Thyroid gland (tissue), 4 donors: ENCODE measurements around the gene GNG4. TPM values are rescaled to one million over a fixed set of nuclear protein-coding genes. Genes with fewer than 3 reads are reported as not detected.

ENCODE experiments used
- DNase-seq, 2 donors: peaks; one replicate each; pipeline ENCODE4 v3.0.0-alpha.2; 2019
- H3K27ac ChIP-seq, 3 donors: fragments of 200-600 bp; sonication (generic); 1 replicate in 2 of 3; 2 replicates in 1 of 3; pipeline ENCODE4 v1.5.1; 2016 to 2019; ENCODE audit warnings: mild to moderate bottlenecking in 1 of 3, moderate library complexity in 1 of 3
- H3K27me3 ChIP-seq: fragments of 200-600 bp; sonication (generic); one replicate; pipeline ENCODE4 v1.5.1; 2019
- H3K36me3 ChIP-seq, 2 donors: fragments of 200-600 bp; sonication (generic); one replicate each; pipeline ENCODE4 v1.5.1; 2016 to 2019
- H3K4me1 ChIP-seq, 2 donors: fragments of 200-600 bp; sonication (generic); one replicate each; pipeline ENCODE4 v1.5.1; 2017 to 2019
- H3K4me3 ChIP-seq, 3 donors: fragments of 200-600 bp; sonication (generic); replicated peaks in 1 of 3; 1 replicate in 2 of 3; 2 replicates in 1 of 3; pipeline ENCODE4 v1.5.1; 2016; ENCODE audit warnings: mild to moderate bottlenecking in 1 of 3
- H3K9me3 ChIP-seq: fragments of 200-600 bp; sonication (generic); one replicate; pipeline ENCODE4 v1.5.1; 2017
- POLR2A ChIP-seq, 2 donors: fragments of 450-650 bp; IDR thresholded peaks; one replicate each; pipeline ENCODE4 v1.6.1; 2017; ENCODE audit warnings: antibody characterized with exemption in 2 of 2, mild to moderate bottlenecking in 2 of 2, moderate library complexity in 1 of 2
- WGBS, 2 donors: methylation state at CpG; one replicate each; pipeline ENCODE4 v1.1.5; 2017; 5-methylcytosine and 5-hydroxymethylcytosine counted together
- intact Hi-C: fragments of 100-400 bp; cut with DNase I; formaldehyde crosslinking; loops from one replicate; pipeline ENCODE4 v1.15.1; 2023
- total RNA-seq, 4 donors: library from RNA; depleted of rRNA; stranded (reverse); fragments of >200 nt; gene quantifications; one replicate each; pipeline ENCODE4 v1.2.3, GENCODE V29; 2016
- TF ChIP-seq, protein P1 (sequence below), 6 experiments: fragments of 200-600 bp in 3 of 6; fragments of 450-650 bp in 3 of 6; sonication (generic) in 3 of 6; IDR thresholded peaks; one replicate each; pipeline ENCODE4 v1.5.1; 2016 to 2019; ENCODE audit warnings: antibody characterized with exemption in 6 of 6, mild to moderate bottlenecking in 2 of 6, inconsistent platforms in 1 of 6, moderate library complexity in 1 of 6

The GNG4 gene
- total RNA-seq, 4 donors from 2014 or later = under 0.01 to 3.0 (median 0.13) TPM; not detected in 1

DNA sequence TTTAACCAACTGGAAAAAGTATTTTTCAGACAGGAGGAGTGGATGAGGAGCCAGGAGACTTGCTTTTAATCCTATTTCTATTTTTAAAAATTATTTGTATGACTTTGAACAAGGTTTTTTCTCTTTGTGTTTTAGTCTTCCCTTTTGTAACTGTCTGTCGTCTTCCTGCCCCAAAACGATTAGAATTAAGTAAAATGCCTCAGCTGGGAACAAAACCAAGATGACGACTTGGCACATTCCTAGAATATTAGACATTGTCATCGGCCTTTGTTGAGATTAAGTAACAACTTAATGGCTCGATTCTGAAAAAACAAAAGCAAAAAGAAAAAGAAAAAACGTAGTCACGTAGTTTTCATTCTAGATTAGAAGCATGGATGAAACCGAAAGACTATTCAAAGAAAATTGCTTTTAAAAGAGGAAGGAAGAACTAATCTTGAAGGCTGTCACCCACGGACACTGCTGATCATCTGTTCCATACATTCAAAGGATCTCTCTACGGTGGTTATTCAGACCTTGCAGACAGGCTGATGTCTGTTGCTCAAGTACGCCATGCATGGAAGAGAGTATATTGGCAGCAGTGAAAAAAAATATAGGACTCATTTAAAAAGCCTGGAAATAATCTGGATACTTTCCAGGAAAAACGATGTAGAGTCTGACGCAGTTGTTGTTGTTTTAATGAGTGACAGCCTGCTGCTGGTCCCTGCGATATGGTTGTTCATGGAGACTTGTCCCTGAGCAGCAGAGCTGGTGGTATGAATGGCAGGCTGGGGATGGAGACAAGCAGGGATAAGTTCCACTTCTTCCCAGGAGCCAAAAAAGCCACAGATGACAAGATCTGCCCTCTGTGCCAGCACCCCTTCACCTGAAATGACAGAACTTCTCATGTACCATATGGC lies 16.8 kb downstream of the GNG4 start:
- no peak for DNase-seq
- WGBS, 2 donors = 6 to 10% methylated on average over 14 of the region's 14 CpGs
- TF ChIP-seq, protein P1, sequence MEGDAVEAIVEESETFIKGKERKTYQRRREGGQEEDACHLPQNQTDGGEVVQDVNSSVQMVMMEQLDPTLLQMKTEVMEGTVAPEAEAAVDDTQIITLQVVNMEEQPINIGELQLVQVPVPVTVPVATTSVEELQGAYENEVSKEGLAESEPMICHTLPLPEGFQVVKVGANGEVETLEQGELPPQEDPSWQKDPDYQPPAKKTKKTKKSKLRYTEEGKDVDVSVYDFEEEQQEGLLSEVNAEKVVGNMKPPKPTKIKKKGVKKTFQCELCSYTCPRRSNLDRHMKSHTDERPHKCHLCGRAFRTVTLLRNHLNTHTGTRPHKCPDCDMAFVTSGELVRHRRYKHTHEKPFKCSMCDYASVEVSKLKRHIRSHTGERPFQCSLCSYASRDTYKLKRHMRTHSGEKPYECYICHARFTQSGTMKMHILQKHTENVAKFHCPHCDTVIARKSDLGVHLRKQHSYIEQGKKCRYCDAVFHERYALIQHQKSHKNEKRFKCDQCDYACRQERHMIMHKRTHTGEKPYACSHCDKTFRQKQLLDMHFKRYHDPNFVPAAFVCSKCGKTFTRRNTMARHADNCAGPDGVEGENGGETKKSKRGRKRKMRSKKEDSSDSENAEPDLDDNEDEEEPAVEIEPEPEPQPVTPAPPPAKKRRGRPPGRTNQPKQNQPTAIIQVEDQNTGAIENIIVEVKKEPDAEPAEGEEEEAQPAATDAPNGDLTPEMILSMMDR (IDR thresholded peaks at IDR 0.05) = no peak
- no peak for TF ChIP-seq POLR2A (IDR thresholded peaks at IDR 0.05)
- Histone ChIP-seq H3K4me3 (peak overlapping the region in 1 of 3 donors; percentile 10), H3K9me3 (no peaks in the 10 kb centered on the region), H3K36me3 (no peaks in the 10 kb centered on the region), H3K4me1 (peaks cover 6% of the 10 kb centered on the region in 2 donors), H3K27me3 (no peaks in the 10 kb centered on the region), H3K27ac (peak overlapping the region in 1 of 3 donors; percentile 30)
- intact Hi-C loops = no loop called here

DNA sequence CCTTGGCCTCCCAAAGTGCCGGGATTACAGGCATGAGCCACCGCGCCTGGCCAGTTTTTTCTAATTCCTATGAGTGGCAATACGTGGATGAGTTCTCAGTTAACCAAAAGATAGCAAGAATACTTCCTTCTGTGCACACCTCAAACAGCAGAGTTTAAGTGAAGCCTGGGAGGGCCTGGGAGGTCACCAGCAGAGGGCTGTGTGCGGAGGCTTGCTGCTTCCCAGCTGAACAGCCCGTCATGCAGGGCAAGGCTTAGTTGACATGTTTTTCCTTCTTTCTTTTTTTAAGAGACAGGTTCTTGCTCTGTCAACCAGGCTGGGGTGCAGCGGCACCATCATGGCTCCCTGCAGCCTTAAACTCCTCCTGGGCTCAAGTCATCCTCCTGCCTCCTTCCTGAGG lies 17.8 kb downstream of the GNG4 start:
- H3K27me3 ChIP-seq = no peaks in the 10 kb centered on the region
- no peaks in the 10 kb centered on the region for H3K9me3 ChIP-seq
- WGBS, 2 donors = 89 to 92% methylated on average over 7 of the region's 7 CpGs
- H3K4me3 ChIP-seq = no peak overlapping the region
- H3K27ac ChIP-seq = no peak overlapping the region
- DNase-seq = no peak
- peaks cover 6% of the 10 kb centered on the region in 2 donors for H3K4me1 ChIP-seq
- TF ChIP-seq, protein P1 (IDR thresholded peaks at IDR 0.05) = no peak
- no peak for TF ChIP-seq POLR2A (IDR thresholded peaks at IDR 0.05)
- H3K36me3 ChIP-seq = no peaks in the 10 kb centered on the region
- intact Hi-C loops = no loop called here

DNA sequence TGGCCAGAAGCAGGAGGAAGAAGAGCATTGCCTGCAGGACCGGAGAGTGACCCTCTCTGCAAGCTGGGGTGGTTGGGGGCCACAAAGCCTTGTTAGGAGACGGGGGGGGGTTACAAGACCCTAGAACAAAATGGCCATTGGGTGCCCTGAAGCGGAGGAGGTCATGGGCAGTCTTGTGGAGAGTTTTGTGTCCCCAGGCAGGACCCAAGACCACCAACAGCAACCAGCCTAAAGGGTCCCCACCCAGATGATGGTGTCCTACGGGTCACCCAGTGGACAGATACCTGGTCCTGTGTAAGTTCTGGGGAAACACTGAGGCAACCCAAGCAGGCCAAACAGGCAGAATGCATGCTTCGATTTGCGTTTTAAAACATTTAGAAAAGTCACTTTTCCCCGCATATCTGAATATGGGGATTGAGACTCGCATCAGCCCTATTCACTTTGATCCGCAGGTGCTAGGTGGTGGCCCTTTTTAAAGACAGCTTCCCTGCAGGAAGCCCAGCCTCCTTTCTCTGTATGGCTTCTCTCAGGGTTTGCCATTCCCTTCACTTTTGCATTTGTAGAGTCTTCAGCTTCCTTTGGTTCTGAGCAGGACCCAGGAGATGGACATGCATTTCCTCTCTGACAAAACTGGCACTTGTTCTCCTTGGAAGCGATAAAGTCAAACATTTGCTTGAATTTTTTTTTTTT lies 21.1 kb downstream of the GNG4 start:
- Histone ChIP-seq H3K9me3 (no peaks in the 10 kb centered on the region), H3K27ac (no peak overlapping the region), H3K4me3 (no peak overlapping the region), H3K27me3 (no peaks in the 10 kb centered on the region), H3K4me1 (peaks cover 6% of the 10 kb centered on the region in 2 donors), H3K36me3 (no peaks in the 10 kb centered on the region)
- WGBS, 2 donors = 91 to 96% methylated on average over 10 of the region's 10 CpGs
- TF ChIP-seq, protein P1 (IDR thresholded peaks at IDR 0.05) = no peak
- no peak for TF ChIP-seq POLR2A (IDR thresholded peaks at IDR 0.05)
- no peak for DNase-seq
- intact Hi-C loops = no loop called here

DNA sequence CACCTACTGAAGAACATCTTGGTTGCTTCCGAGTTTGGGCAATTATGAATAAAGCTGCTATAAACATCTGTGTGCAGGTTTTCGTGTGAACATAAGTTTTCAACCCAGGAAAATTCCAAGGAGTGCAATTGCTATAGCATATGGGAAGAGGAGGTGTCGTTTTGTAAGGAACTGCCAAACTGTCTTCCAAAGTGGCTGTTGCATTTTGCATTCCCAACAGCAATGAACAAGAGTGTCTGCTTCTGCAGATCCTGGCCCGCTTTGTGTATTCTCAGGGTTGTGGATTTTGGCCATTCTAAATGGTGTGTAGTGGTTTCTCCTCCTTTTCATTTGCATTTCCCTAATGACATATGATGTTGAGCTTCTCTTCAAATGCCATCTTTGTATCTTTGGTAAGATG lies 23.8 kb downstream of the GNG4 start:
- TF ChIP-seq, protein P1 (IDR thresholded peaks at IDR 0.05) = no peak
- no peak for TF ChIP-seq POLR2A (IDR thresholded peaks at IDR 0.05)
- Histone ChIP-seq H3K4me3 (no peak overlapping the region), H3K27ac (no peak overlapping the region), H3K36me3 (no peaks in the 10 kb centered on the region), H3K4me1 (no peaks in the 10 kb centered on the region), H3K27me3 (no peaks in the 10 kb centered on the region), H3K9me3 (no peaks in the 10 kb centered on the region)
- no peak for DNase-seq
- intact Hi-C loops = no loop called here
- WGBS, 2 donors = 94 to 97% methylated on average over 4 of the region's 4 CpGs

DNA sequence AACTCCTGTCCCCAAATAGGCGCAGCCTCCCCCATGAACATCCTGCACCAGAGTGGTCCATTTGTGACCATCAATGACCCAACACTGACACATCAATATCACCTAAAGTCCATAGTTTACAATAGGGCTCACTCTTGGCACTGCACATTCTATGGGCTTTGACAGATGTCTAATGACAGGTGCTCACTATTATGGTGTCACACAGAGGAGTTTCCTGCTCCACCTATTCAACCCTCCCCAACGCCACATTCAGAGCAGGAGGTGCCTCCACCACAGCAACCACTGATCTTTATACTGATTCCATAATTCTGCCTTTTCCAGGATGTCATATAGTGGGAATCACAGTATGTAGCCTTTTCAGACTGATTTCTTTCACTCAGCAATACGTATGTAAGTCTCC lies 24.2 kb downstream of the GNG4 start:
- Histone ChIP-seq H3K9me3 (no peaks in the 10 kb centered on the region), H3K36me3 (no peaks in the 10 kb centered on the region), H3K4me1 (no peaks in the 10 kb centered on the region), H3K4me3 (no peak overlapping the region), H3K27me3 (no peaks in the 10 kb centered on the region), H3K27ac (no peak overlapping the region)
- intact Hi-C loops = no loop called here
- DNase-seq = no peak
- 92 to 97% methylated on average over 3 of the region's 3 CpGs for WGBS, 2 donors
- TF ChIP-seq POLR2A (IDR thresholded peaks at IDR 0.05) = no peak
